ENCODE measurements around the gene FNDC3A. TPM values are rescaled to one million over a fixed set of nuclear protein-coding genes. Genes with fewer than 3 reads are reported as not detected.

FNDC3A gene
- total RNA-seq, 1 experiment from 2014 or later, result 24.3 TPM

DNA sequence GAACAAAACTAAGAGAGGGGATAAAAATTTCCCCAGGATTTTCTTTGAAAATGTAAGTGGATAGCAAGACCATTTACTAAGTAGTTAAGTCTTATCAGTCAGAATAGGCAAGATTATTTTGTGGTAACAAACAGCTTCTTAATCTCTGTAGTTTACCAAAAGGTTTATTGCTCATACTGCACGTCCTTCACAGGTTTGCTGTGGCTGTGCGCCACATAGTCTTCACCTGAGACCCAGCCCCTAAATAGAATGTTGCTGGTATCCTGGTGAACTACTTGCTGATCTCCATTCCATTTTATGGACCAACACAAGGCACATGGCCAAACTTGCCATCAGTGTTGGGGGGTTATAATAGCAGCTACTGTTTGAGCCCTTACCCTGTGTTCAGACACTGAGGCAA is 44.6 kb downstream of the FNDC3A start:
- intact Hi-C loops (cut with micrococcal nuclease; ENCODE audit: unreplicated experiment), result no loop called here
- Histone ChIP-seq H3K4me1 (ENCODE audit: control insufficient read depth, insufficient read depth, low read length) (no peaks in the 10 kb centered on the region; the same call in 1 of the 2 replicates), H3K9me3 (ENCODE audit: control insufficient read depth, insufficient read depth, low read depth, low read length) (no peaks in the 10 kb centered on the region), H3K27me3 (ENCODE audit: control insufficient read depth, insufficient read depth, low read length) (no peaks in the 10 kb centered on the region), H3K27ac (ENCODE audit: low read length) (no peak overlapping the region), H3K36me3 (ENCODE audit: control insufficient read depth, insufficient read depth, low read length) (no peaks in the 10 kb centered on the region), H3K4me3 (ENCODE audit: low read depth in 2 of 2, low read length in 2 of 2) (no peak overlapping the region)
- CTCF ChIA-PET, result no interaction called here
- TF ChIP-seq, protein P1, sequence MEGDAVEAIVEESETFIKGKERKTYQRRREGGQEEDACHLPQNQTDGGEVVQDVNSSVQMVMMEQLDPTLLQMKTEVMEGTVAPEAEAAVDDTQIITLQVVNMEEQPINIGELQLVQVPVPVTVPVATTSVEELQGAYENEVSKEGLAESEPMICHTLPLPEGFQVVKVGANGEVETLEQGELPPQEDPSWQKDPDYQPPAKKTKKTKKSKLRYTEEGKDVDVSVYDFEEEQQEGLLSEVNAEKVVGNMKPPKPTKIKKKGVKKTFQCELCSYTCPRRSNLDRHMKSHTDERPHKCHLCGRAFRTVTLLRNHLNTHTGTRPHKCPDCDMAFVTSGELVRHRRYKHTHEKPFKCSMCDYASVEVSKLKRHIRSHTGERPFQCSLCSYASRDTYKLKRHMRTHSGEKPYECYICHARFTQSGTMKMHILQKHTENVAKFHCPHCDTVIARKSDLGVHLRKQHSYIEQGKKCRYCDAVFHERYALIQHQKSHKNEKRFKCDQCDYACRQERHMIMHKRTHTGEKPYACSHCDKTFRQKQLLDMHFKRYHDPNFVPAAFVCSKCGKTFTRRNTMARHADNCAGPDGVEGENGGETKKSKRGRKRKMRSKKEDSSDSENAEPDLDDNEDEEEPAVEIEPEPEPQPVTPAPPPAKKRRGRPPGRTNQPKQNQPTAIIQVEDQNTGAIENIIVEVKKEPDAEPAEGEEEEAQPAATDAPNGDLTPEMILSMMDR (IDR thresholded peaks at IDR 0.05), result no peak
- no peak for TF ChIP-seq TCF7L2 (IDR thresholded peaks at IDR 0.05; ENCODE audit: low read depth, low read length)
- TF ChIP-seq, protein P2, sequence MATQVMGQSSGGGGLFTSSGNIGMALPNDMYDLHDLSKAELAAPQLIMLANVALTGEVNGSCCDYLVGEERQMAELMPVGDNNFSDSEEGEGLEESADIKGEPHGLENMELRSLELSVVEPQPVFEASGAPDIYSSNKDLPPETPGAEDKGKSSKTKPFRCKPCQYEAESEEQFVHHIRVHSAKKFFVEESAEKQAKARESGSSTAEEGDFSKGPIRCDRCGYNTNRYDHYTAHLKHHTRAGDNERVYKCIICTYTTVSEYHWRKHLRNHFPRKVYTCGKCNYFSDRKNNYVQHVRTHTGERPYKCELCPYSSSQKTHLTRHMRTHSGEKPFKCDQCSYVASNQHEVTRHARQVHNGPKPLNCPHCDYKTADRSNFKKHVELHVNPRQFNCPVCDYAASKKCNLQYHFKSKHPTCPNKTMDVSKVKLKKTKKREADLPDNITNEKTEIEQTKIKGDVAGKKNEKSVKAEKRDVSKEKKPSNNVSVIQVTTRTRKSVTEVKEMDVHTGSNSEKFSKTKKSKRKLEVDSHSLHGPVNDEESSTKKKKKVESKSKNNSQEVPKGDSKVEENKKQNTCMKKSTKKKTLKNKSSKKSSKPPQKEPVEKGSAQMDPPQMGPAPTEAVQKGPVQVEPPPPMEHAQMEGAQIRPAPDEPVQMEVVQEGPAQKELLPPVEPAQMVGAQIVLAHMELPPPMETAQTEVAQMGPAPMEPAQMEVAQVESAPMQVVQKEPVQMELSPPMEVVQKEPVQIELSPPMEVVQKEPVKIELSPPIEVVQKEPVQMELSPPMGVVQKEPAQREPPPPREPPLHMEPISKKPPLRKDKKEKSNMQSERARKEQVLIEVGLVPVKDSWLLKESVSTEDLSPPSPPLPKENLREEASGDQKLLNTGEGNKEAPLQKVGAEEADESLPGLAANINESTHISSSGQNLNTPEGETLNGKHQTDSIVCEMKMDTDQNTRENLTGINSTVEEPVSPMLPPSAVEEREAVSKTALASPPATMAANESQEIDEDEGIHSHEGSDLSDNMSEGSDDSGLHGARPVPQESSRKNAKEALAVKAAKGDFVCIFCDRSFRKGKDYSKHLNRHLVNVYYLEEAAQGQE (IDR thresholded peaks at IDR 0.05; ENCODE audit: insufficient read depth in 1 of 2, low read depth in 2 of 2, low read length in 1 of 2), result no peak
- no peak for TF ChIP-seq SIN3A (IDR thresholded peaks at IDR 0.05; ENCODE audit: borderline replicate concordance, insufficient read depth, low read depth, low read length)
- TF ChIP-seq POLR2AphosphoS5 (IDR thresholded peaks at IDR 0.05; ENCODE audit: low read depth, low read length), result no peak
- no peak for ATAC-seq
- BruUV-seq (replicated peaks), result no TSS peak
- DNase-seq (ENCODE audit: low read depth, low spot score), result no peak
- in situ Hi-C loops (cut with HindIII; ENCODE audit: low pct_unique_long_range_greater_than_20kb, low sequenced_read_pairs), result no loop called here
- POLR2A ChIA-PET, result no interaction called here

DNA sequence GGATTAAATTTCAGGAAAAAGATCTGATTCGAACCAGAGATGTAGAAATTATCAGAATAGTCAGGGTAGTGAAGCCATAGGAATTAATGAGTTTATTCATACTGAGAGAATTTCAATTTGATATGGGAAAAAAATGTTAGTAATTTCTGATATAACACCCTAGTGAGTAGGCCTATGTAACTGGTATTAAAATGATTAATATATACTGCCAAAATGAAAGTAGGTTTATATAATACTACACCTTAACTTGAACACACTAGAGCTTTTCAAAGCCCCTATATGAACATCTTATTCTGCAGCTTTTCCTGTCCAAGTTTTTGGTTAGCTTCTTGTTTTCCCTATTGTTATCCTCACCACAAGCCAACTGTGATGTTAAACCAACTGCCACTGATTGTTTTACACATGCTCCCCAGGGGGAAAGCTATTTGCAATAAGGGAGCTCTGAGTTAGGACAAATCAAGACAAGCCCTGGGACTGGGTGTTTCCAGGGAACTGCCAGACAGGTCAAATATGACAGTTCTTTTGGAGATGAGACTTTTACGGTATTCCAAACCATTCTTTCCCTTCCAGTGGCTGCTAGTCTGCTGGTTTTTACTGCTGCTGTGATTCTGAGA is 45.3 kb downstream of the FNDC3A start:
- H3K27me3 ChIP-seq (ENCODE audit: control insufficient read depth, insufficient read depth, low read length), result no peaks in the 10 kb centered on the region
- no peak overlapping the region for H3K27ac ChIP-seq (ENCODE audit: low read length)
- H3K4me3 ChIP-seq (ENCODE audit: low read depth in 2 of 2, low read length in 2 of 2), result no peak overlapping the region
- intact Hi-C loops (cut with micrococcal nuclease; ENCODE audit: unreplicated experiment) (no loop called here), in situ Hi-C loops (cut with HindIII; ENCODE audit: low pct_unique_long_range_greater_than_20kb, low sequenced_read_pairs) (no loop called here)
- POLR2A ChIA-PET, result no interaction called here
- H3K36me3 ChIP-seq (ENCODE audit: control insufficient read depth, insufficient read depth, low read length), result no peaks in the 10 kb centered on the region
- ATAC-seq, result no peak
- no peak for DNase-seq (ENCODE audit: low read depth, low spot score)
- no peak for TF ChIP-seq TCF7L2 (IDR thresholded peaks at IDR 0.05; ENCODE audit: low read depth, low read length)
- TF ChIP-seq, protein P1 (IDR thresholded peaks at IDR 0.05), result no peak
- TF ChIP-seq SIN3A (IDR thresholded peaks at IDR 0.05; ENCODE audit: borderline replicate concordance, insufficient read depth, low read depth, low read length), result no peak
- no peak for TF ChIP-seq POLR2AphosphoS5 (IDR thresholded peaks at IDR 0.05; ENCODE audit: low read depth, low read length)
- TF ChIP-seq, protein P2 (IDR thresholded peaks at IDR 0.05; ENCODE audit: insufficient read depth in 1 of 2, low read depth in 2 of 2, low read length in 1 of 2), result no peak
- H3K9me3 ChIP-seq (ENCODE audit: control insufficient read depth, insufficient read depth, low read depth, low read length), result no peaks in the 10 kb centered on the region
- no TSS peak for BruUV-seq (replicated peaks)
- no peaks in the 10 kb centered on the region; the same call in 1 of the 2 replicates for H3K4me1 ChIP-seq (ENCODE audit: control insufficient read depth, insufficient read depth, low read length)
- CTCF ChIA-PET, result no interaction called here
